ENCODE data around the gene QPCT. TPM values are rescaled to one million over a fixed set of nuclear protein-coding genes. Genes with fewer than 3 reads are reported as not detected.
"Not testable (repeated sequence)": the region's sequence is repeated elsewhere in the genome, so short reads cannot be mapped to it uniquely, and the experiment has no call there.

The QPCT gene
- total RNA-seq, 1 donor from 2014 or later, result 0.65 TPM

DNA sequence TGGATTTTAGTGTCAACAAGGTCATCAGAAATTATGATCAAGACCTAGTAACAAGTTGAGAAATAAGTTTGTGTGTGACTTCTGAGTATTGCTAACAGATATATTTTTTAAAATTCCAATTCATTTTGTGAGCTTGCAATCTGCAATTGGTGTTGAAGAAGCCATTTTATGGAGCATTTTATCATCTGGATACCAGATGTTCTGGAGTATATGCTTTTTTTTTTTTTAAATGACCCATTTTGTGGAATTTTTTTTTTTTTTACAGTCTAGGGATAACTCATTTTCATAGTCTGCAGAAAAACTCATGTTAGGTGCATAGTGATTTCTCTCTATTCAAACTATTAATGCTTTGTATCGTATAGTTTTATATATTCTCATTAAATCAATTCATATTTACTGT, 12.6 kb downstream of the QPCT start:
- ATAC-seq, result no peak

DNA sequence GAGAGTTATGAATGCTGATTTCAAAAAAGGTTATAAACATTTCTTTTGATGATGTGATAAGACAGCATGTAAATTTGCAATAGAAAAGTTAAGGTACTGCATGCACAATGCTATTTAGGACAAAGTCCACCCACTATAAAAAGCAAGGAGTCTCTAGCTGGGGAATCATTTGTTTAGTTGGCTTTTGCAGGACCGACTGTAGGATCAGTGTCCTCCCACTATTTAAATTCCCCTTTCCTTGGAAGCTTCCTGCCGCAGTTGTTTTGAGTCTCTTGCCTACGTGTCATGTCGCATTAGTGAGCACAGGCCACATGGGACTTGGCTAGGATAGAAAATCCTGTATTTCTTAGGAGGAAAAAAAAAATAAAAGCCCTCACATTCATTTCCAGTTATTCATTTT, 13.1 kb downstream of the QPCT start:
- DNase-seq (ENCODE audit: low spot score) (no peak), ATAC-seq (no peak)

More for the DNA sequence above, 12.6 kb downstream of the QPCT start:
- no peak for DNase-seq (ENCODE audit: low spot score)

DNA sequence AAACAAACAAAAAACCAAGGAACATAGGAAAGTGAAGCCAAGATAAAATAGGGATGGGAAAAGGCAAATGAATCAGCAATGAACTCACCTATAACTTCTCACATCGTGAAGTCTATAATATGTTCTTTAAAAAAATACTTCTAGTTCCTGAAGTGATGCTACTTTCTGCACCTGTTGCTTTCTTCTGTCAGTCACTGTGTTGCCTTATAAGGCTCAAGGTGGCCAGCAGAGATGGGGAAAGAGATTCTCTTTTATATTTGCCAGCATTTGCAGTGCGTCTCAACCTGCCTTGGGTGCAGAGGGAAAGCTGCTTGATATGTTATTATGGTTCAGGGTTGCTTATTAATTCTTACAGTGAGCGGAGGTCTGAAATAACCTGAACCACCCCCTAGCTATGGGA, 14.0 kb downstream of the QPCT start:
- ATAC-seq (no peak), DNase-seq (ENCODE audit: low spot score) (no peak)

DNA sequence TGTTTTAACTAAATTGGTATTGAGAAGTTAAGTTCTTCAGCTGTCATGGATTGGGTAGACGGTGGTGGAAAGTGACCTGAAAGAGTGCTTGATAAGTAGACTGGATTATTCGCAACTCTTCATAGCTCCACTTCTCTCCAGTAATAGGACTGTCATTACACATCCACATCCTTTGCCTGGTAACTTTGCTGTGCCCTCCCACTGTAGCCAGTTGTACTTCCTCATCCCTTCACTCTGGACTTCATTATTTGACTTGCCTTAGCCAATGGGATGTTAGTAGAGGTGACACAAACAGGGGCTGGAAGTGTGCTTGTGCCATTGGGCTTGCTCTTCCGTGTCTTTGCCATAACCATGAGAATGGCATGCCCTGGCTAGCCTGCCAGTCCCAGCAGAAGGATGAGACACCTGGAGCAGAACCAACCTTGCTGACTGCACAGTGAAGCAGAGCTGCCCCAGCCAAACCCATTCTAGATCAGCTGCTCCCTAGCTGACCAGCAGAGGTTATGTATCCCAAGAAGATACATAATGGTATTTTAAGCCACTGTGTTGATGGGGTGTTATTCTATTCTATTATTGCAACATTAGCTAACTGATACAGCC, 16.9 kb downstream of the QPCT start:
- no peak for DNase-seq (ENCODE audit: low spot score)
- ATAC-seq, result no peak

DNA sequence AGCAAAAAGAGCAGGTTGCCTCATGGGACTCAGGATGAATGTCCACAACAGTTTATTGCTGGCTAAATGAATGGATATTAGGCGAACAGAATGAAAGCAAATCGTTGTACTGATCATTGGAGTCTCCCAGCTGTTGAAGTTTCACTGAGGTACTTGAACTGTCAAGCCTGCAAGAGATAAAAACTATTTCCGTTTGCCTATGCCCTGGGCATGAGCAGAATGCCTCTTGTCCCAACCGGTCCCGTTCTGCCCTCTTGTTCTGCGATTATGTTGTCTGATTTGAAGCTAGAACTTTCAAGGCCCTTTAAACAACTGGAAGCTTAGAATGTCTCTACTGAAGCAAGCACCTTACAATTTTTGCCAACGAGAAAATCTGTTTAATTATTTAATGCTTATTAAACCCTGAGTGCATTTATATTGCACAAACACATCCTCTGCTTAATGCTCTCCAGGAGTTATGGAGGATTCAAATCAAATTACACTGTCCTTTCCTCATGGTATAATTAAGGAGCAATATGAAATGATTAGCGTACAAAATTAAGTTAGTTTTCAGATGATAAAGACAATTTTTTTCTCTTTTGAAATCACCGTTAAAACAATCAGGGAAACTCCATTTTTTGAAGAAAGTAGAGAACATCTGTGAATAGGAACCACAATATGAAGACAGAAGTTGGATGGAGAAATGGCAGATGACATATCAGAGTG, 17.7 kb downstream of the QPCT start:
- DNase-seq (ENCODE audit: low spot score) (no peak), ATAC-seq (no peak)

DNA sequence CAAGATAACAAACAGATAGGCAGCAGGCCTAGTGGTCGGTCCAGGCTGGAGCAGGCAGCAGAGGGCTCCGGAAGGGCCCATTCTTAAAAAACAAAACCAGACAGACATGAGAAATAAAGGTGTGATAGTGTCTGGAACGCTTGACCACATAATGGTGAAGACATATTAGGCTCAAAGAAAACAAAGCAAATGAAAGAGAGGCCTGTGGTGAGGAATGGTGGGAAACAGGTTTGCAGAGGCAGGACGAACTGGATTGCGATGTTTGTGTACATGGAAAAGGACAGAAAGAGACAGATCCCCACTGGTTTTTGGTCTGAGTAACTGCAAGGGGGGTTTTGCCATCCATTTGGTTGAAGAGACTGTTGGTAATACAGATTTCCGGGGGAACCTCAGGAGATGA, 19.9 kb downstream of the QPCT start:
- DNase-seq (ENCODE audit: low spot score), result no peak
- ATAC-seq, result no peak

DNA sequence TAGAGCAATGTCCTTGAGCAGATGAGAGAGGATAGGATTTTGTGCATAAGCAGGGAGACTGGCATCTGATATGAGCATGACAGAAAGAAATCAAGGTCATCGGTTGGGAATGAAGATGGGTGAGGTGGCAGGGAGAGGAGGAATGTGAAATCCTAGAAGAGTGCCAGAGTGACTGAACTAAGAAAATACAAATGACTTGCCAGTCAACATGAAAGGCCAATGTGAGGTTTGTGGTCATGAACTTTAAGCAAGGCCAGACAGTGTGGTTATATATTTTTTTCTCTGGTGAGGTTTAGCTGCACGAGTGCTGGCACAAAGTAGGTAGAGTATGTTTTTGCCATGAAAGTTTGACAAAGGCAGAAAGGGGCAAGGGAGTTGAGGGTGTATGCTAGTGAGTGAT, 21.2 kb downstream of the QPCT start:
- ATAC-seq (no peak), DNase-seq (ENCODE audit: low spot score) (no peak)

DNA sequence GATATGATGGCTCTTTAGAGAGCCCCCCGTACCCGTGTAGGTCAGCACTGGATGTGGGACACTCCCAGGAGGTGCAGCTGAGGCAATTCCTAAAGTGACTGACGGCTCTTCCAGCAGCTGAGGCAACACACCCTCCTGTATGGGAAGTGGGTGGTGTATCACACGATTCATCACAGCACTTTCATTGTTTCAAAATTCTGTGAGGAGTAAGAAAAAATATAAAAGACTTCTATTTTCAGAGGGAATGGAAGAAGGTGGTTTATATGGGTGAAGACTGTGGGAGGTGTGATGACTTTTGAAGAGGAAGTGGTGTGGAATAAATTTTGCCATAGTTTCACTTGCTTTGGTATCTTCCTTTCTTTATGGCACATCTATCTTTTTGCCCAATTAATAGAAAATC, 22.3 kb downstream of the QPCT start:
- no peak for DNase-seq (ENCODE audit: low spot score)
- no peak for ATAC-seq

DNA sequence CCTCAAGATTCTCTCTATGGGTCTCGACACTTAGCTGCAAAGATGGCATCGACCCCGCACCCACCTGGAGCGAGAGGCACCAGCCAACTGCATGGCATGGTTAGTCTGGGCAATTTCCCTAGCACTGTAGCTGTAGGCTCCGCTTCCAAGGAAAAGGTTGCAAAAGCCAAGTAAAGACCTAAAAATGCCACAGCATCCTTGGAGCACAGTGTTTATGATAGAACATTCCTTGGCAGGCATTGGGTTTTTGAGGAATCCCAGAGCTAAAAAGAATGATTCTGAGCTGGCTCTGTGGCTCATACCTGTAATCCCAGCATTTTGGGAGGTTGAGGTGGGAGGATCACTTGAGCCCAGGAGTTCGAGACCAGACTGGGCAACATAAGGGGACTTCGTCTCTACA, 22.9 kb downstream of the QPCT start:
- DNase-seq (ENCODE audit: low spot score) (no peak), ATAC-seq (no peak)

DNA sequence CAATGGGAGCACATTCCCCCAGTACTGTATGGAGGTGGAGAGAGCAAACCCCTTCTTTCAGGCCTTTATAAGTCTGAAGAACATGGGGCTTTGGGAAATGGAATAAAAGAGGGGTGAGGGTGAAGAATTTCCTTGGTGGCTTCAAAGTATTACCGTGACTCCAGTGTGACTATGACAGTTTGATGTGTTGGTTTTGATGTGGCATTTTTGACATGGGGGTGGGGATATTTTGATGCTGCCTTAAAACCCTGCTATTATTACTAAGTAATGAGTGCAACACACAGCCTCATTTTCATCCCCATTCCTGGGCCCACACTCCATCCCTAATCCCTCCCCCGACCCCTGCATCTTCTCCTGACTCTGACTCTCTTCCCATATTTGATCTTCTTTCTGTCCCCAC, 23.6 kb downstream of the QPCT start:
- DNase-seq (ENCODE audit: low spot score) (no peak), ATAC-seq (no peak)

DNA sequence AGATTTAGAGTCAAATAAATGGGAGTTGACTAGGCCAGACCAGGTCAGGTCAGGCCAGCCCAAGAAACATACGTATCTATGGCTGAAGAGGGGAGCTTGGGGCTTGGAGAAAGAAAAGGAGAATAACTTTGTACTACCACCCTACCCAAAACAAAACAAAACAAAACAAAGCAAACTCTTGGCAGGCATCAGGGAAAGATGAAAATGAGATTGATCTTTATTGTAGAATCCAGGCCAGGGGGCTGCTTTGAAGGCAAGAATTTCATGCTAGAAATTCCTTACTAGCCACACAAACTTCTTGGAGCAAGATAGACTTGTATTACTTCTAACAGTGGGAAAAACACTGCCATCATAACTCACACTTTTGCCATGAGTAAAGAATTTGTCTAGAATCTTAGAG, 26.2 kb downstream of the QPCT start:
- no peak for ATAC-seq
- no peak for DNase-seq (ENCODE audit: low spot score)

DNA sequence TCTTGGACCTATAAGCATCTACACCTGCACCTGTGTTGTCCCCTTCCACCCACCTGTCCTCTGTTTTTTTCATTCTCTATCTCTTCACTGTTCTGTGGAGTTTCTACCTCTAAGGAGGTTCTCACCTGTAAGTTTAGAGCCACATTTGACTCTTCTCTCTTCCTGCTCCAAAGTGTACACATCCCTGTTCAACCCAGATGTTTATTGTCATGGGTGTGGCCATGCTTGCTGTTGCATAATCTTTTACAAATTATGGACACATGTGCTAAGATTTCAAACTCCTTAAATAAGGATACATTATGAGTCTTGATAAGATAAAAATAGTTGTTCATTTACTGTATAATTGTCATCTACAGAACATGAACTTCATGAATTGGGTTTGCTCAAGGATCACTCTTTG, 27.6 kb downstream of the QPCT start:
- ATAC-seq (no peak), DNase-seq (ENCODE audit: low spot score) (no peak)

DNA sequence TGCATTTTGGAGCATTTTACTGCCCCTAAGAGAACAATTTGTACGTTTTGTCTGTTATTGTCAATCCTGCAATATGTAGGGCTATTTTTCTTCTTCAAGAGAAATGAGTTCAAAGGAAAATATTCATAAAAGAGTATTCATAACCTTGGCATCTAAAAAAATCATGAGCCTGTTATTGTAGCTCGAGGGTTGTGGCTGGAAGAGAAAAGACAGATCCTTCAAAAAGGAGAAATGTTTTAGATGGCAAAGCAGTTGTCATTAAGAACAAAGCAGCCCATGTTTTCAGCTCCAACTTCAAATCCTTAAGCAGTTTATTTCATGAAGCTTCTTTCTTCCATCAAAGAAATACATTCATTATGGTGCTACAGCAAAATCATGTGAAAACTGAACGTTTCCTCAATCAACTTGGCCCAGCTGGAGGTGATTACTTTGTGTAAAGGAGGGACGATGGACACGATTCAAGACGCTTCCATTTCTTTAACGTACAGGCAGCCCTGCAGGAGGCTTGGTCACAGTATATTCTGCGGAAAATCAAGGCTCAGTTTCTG, 31.4 kb downstream of the QPCT start:
- DNase-seq (ENCODE audit: low spot score), result no peak
- ATAC-seq, result no peak

DNA sequence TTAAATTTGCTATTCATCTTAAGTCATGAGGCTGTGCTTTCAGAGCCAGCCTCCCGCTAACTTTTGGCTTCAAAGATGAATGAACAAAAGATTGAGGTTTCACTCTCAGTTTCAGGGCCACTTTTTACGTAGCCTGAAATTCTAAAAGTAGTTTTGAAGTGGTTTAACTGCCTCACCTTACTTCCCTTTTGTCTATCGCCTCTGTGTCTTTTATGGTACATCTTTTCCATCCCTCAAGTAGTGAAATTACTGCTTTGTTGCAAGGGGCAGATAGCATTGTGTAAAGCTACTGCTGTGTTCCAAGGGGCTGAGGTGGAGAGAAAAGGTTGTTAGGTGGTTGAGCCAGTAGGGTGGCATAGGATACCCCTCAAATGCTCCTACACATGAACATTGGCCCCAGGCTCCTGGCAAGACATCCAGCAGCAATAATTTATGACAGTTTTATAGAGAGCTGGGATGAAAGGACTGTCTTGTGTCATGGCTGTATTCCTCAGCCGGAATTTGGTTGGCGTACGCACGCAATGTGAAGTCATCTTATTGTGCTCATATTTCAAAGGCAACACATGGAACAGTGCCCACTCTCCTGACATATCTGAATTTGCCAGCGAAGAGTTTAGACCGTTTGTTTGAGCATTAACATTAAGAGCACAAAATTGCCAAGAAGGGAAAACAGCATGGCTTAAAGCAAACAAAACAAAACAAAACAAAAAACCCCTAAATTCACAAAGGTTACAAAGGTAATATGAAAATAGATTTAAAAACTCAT, 32.2 kb downstream of the QPCT start:
- ATAC-seq, result no peak
- no peak for DNase-seq (ENCODE audit: low spot score)

DNA sequence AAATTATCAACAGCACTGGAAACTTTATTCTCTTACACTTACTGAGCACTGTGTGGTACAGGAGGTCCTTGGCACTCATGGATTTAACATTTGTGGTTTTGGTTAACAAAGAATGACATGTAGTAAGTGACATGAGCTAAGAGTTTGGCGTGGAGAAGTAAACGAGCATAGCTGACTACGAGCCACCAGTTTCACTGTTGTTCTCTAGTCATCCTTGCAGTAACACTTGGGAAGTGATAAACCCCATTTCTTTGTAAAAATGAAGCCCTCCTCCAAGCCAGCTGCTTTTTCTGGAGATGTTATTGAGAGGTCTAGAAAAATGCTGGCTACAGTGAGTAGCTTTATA, 32.7 kb downstream of the QPCT start:
- no peak for ATAC-seq
- no peak for DNase-seq (ENCODE audit: low spot score)

DNA sequence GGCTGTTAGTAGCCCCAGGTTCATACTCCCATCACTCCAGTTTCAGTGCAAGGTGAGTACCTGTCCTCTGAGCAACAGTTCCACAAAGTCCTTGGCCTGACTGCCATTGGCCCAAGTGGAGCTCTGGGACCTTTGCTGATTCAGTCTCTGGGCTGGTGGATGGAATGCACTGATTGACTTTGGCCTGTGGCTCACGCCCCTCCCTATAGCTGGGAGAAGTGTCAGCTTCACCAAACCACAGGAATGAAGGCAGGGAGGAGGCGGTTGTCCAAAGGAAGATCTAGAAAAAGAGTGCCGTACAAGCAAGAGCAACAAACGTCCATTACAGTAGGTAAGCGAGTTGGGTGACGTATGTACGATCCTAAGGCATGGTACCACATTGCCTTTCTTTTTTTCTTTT, 34.0 kb downstream of the QPCT start:
- ATAC-seq, result no peak

DNA sequence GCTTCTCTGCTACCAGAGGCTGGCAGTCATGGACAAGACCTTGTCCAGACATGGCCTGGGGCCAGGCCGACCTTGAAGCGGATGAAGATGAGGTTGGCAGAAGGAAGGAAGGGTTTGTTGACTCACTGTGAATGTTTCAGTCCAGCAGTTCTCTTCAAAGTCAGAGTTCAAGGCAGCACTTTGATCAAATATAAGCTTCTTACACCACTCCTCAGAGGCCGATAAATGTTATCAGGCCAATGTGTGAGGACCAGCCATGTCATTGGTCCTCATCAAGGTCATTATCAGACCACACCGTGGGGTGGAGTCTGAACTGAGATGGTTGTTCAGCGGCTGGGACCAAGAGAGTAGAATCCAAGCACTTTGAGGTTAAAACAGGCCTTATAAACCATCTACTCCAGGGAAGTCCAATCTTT, 35.5 kb downstream of the QPCT start:
- ATAC-seq (no peak), DNase-seq (ENCODE audit: low spot score) (no peak)

More for the DNA sequence above, 34.0 kb downstream of the QPCT start:
- no peak for DNase-seq (ENCODE audit: low spot score)

DNA sequence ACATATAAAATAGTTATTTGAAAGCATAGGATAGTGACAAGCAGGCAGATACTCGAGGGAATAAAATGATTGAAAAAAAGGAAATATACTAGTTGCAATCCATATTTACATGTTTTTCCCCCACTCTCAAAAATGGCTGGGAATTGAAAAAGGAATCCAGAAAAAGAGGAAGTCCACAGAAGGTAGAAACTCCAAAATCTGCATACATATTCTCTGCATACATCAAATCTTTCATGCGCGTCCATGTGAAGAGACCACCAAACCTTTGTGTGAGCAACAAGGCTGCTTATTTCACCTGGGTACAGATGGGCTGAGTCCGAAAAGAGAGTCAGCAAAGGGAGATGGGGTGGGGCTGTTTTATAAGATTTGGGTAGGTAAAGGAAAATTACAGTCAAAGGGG, 36.4 kb downstream of the QPCT start:
- not testable (repeated sequence) for ATAC-seq; DNase-seq (ENCODE audit: low spot score)

DNA sequence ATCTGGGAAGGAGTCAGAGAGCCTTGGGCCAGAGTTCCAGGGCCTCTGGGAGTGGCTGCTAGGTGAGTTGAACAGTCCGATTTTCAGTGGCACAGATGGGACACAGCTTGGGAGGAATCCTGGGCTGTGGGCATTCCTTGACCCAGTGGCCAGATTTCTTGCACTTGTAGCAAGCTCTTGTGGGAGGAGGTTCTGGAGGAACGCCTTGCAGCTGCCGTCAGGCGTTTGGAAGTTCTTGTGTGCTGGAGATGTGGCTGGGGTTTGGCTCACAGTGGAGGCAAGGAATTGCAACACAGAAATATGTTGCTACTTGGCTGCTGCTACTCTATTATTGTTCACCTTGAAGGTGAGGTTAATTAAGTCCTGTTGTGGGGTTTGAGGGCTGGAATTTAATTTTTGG, 39.8 kb downstream of the QPCT start:
- ATAC-seq; DNase-seq (ENCODE audit: low spot score): not testable (repeated sequence)

DNA sequence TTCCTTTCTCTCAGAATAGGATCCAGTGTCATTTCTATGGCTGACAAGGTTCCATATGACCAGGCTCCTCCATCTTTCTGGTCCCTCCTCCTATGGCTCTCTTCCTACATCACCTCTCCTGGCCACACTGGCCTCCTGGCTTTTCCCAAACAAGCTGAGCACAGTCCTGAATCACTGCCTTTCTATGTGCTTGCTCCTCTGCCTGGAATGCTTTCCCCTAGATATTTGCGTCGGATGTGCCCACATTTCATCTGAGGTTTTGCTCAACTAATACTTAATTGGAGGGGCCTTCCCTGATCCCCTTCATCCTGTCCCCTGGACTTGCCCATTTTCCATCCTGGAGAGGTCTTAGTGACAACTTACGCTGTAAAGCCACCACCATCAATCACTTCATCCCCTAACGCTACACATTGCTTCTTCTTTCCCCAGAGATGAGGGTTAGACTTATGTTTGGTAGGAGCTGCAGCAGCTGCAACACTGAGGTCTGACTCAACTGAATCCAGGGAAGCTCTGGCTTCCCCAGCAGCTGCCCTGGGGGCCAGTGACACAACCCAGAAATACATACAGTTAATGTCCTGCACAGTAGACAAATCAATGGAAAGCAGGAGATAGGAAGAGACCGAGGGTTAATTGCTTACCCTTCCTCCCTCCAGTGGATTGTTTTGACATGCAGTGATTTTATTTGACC, 42.9 kb downstream of the QPCT start:
- ATAC-seq, result no peak
- no peak for DNase-seq (ENCODE audit: low spot score)

DNA sequence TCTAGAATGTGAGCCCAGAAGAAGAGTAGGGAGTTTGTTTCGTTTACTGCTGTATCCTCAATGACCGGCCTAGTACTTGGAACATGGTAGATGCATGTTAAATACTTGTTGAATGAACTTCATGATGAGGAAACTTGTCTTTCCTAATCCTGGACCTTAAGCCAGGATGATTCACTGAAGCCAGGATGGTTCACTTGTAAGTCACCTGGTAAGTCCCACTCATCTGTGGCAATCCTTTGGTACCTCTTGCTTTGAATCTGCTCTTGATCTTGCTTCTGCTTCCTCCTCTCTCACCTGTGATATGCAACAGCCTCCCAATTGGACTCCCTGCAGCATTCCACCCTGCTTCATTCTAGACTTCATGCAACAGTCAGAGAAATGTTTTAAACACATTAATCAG, 43.6 kb downstream of the QPCT start:
- no peak for ATAC-seq
- DNase-seq (ENCODE audit: low spot score), result no peak

Data from left lobe of liver (tissue), 2 donors.